Measurements from ENCODE around the gene LMX1B.

GRCh38 chr9:126692041-126692758, 78.5 kb downstream of the LMX1B start:
- no peak for TF ChIP-seq CTCF (IDR thresholded peaks at IDR 0.05)
- no peak for TF ChIP-seq POLR2A (IDR thresholded peaks at IDR 0.05)

Measured in lower leg skin (tissue), 3 donors.